ENCODE measurements around the gene PRKAG2. TPM values are rescaled to one million over a fixed set of nuclear protein-coding genes. Genes with fewer than 3 reads are reported as not detected.

PRKAG2 gene
- total RNA-seq, 1 donor from 2014 or later: 35.4 TPM

DNA sequence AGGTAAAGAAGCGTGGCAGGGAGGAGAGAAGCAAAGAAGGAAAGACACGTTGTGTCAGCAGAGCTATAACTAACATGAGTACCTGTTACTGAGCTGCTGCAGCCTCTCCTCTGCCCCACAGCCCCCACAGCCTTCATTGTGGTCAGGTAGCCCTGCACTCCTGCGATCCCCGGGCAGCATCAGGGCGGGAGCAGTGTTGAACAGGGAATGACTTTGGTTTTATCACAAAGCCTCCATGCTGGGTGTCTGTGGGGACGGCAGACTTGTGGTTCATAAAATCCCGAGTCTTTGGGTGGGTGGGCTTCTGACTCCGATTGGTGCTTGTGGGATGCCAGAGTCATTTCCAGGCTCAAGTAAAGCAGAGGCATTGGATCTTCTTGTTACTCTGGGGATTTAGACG lies 14.8 kb upstream of the PRKAG2 start:
- Histone ChIP-seq H3K4me1 (no peaks in the 10 kb centered on the region), H3K36me3 (no peaks in the 10 kb centered on the region), H3K9me3 (no peaks in the 10 kb centered on the region), H3K27me3 (ENCODE audit: low read depth) (peaks cover 6% of the 10 kb centered on the region), H3K4me3 (no peak overlapping the region), H3K27ac (no peak overlapping the region)
- DNase-seq (no peak), ATAC-seq (no peak)
- intact Hi-C loops (cut with DNase I): no loop called here
- TF ChIP-seq, protein P1, sequence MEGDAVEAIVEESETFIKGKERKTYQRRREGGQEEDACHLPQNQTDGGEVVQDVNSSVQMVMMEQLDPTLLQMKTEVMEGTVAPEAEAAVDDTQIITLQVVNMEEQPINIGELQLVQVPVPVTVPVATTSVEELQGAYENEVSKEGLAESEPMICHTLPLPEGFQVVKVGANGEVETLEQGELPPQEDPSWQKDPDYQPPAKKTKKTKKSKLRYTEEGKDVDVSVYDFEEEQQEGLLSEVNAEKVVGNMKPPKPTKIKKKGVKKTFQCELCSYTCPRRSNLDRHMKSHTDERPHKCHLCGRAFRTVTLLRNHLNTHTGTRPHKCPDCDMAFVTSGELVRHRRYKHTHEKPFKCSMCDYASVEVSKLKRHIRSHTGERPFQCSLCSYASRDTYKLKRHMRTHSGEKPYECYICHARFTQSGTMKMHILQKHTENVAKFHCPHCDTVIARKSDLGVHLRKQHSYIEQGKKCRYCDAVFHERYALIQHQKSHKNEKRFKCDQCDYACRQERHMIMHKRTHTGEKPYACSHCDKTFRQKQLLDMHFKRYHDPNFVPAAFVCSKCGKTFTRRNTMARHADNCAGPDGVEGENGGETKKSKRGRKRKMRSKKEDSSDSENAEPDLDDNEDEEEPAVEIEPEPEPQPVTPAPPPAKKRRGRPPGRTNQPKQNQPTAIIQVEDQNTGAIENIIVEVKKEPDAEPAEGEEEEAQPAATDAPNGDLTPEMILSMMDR (IDR thresholded peaks at IDR 0.05): no peak

DNA sequence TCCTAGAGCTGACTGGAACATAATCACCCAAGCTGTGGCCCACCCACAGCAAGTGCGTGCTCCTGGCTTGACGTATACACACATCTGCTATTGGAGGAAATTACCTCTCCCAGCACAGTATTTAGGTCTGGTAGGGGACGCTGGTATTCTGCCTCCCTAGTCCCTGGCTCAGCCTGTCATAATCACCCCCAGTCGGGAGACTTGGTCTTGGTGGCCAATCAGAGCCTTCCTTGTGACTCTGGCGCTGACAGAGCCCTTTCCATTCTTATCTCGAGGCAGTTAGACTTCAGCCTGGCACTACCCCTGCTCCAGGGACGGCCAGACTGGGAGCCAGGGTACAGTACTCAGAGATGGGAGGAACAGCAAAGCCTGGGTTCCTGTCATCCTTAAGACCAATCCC lies 14.3 kb upstream of the PRKAG2 start:
- Histone ChIP-seq H3K9me3 (no peaks in the 10 kb centered on the region), H3K27ac (no peak overlapping the region), H3K4me3 (no peak overlapping the region), H3K4me1 (no peaks in the 10 kb centered on the region), H3K27me3 (ENCODE audit: low read depth) (peaks cover 6% of the 10 kb centered on the region), H3K36me3 (no peaks in the 10 kb centered on the region)
- no peak for DNase-seq
- intact Hi-C loops (cut with DNase I): no loop called here
- ATAC-seq: no peak
- TF ChIP-seq, protein P1 (IDR thresholded peaks at IDR 0.05): no peak

DNA sequence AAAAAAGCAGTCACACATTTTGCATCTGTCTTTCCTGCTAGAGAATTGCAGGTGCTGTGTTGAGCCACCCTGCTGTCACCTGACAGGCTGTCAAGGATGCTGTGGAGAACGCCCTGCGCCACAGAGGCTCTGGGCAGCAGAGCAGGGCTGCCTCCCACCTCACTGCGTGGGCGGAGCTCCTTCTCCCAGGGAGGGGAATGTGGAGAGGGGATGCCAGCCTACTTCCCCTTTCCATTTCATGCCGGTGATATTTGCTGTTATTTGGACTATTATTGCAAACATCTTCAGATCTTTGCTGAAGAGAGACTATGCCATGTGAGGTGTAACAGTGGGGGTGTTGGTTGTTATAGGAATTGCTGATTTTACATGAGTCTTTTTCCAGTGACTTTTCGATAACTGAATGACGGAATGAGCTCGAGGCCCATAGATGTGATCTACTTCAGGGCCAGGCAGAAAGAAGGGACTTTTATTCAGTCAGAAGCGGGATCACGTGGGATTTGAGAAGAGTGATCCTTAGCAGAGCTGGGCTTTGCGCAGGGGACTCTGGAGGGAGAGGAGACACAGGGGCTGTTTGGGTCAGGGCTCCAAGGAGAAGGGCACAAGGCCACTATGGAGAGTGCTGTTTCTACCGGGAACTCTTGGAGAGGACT lies 13.6 kb upstream of the PRKAG2 start:
- Histone ChIP-seq H3K36me3 (no peaks in the 10 kb centered on the region), H3K4me1 (no peaks in the 10 kb centered on the region), H3K27ac (no peak overlapping the region), H3K27me3 (ENCODE audit: low read depth) (peaks cover 6% of the 10 kb centered on the region), H3K4me3 (no peak overlapping the region), H3K9me3 (no peaks in the 10 kb centered on the region)
- DNase-seq (peak; percentile 49), ATAC-seq (no peak)
- intact Hi-C loops (cut with DNase I): no loop called here
- TF ChIP-seq, protein P1 (IDR thresholded peaks at IDR 0.05): no peak

DNA sequence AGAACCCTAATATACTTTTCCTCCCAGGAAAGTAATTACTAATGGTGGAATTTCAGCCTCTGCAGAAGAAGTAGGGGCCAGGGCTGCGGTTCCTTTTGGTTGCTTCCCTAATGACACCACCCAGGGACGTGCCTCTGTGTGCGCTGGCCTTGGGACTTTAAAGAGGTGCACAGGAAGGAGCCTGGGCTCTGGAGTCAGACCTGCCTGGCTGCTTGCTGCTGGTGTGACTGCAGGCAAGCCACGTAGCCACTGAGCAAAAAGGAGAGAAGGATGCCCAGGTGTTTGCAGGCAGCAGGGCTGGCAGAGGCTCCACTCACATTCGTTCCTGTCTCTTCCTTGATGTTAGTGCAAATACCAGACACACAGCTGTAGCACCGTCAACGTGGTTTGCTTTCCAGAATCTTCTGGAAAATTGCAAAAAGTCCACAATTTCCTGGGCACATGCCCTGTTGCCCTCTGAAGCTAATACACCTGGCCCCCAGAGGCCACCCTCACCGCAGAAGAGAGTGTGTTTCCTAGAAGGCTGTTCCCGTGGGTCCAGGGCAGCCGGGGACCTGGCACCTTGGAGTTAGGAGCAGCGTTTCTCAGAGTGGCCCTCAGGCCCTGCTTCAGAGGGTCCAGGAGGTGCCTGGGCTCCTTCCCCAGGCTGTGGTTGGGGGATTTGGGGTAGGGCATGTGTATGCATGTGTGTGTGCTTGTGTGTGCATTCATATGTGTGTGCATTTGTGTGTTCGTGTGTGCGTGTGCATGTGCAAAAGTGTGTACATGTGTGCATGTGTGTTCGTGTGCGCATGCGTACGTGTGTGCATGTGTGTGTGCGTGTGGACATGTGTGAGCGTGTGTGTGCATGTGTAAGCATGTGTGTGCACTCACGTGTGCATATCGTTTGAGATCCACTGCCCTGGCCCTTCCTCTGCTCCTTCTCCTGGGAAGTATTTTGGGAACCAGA lies 12.8 kb upstream of the PRKAG2 start:
- H3K9me3 ChIP-seq: no peaks in the 10 kb centered on the region
- DNase-seq (no peak), ATAC-seq (no peak)
- H3K27me3 ChIP-seq (ENCODE audit: low read depth): peaks cover 6% of the 10 kb centered on the region
- no peaks in the 10 kb centered on the region for H3K4me1 ChIP-seq
- H3K4me3 ChIP-seq: no peak overlapping the region
- no peak overlapping the region for H3K27ac ChIP-seq
- TF ChIP-seq, protein P1 (IDR thresholded peaks at IDR 0.05): no peak
- no peaks in the 10 kb centered on the region for H3K36me3 ChIP-seq
- intact Hi-C loops (cut with DNase I): no loop called here

DNA sequence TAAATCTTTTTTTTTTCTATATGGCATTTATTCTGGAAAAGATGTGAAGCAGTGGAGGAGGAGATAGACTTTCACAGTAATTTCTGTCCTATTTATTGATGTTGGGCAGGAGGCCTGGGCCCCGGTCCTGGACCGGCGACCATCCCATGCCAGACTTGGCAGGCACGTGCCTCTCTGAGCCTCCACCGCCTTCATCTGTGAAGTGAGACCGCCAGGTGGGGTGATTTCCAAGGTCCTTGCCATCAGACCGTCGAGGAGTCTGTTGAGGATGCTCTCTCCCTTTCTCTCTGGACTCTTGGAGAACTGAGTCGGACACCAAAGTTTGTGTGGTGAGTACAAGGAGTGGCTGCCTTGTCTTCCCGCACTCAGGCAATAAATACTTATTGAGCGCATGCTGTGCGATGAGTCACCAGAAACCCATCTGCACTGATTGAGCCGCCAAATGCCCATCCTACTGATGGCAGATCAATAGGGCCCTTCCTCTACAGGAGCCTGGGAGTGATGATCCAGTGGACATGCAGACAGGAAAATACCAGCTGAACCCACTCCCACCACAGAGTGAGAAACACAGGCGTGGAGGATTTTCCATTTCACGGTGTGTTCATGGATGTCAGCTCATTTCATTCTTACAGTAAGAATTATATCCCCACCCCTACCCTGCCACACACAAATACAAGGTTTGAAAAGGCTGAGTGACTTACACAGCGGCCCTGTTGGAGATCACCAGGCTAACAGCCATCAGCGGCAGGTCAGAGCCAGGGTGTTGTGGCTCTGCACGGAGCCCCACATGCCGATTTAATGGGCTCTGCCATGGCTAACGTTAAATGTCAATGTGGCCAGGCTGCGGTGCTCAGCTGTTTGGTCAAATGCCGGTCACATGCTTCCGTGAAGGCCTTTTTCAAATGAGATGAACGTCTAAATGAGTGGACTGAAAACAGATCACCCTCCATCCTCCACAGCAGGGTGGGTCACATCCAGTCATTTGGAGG lies 11.5 kb upstream of the PRKAG2 start:
- TF ChIP-seq, protein P1 (IDR thresholded peaks at IDR 0.05): no peak
- DNase-seq: no peak
- H3K27ac ChIP-seq: no peak overlapping the region
- H3K4me3 ChIP-seq: no peak overlapping the region
- no peaks in the 10 kb centered on the region for H3K4me1 ChIP-seq
- H3K27me3 ChIP-seq (ENCODE audit: low read depth): peaks cover 6% of the 10 kb centered on the region
- H3K36me3 ChIP-seq: no peaks in the 10 kb centered on the region
- no peaks in the 10 kb centered on the region for H3K9me3 ChIP-seq
- intact Hi-C loops (cut with DNase I): no loop called here
- no peak for ATAC-seq

All from lower lobe of right lung (tissue), 2 donors.